SU-DHL-6 (cell line): ENCODE measurements around the gene ITGB2.

Experiments used
- EZH2phosphoT487 ChIP-seq: fragments of 200-600 bp; sonication (generic), shearing (Covaris generic); conservative IDR thresholded peaks from 2 replicates; pipeline ENCODE4 v1.6.1; 2018; ENCODE audit warnings: mild to moderate bottlenecking, antibody characterized with exemption, low read length, moderate library complexity, mixed read lengths
- TF ChIP-seq, protein P1 (sequence below): fragments of 200-600 bp; sonication (generic); IDR thresholded peaks from one replicate; pipeline ENCODE4 v1.5.1; 2017; ENCODE audit warnings: antibody characterized with exemption, mild to moderate bottlenecking, low read length, moderate library complexity; ENCODE audit not compliant: insufficient read depth, poor library complexity, severe bottlenecking

DNA sequence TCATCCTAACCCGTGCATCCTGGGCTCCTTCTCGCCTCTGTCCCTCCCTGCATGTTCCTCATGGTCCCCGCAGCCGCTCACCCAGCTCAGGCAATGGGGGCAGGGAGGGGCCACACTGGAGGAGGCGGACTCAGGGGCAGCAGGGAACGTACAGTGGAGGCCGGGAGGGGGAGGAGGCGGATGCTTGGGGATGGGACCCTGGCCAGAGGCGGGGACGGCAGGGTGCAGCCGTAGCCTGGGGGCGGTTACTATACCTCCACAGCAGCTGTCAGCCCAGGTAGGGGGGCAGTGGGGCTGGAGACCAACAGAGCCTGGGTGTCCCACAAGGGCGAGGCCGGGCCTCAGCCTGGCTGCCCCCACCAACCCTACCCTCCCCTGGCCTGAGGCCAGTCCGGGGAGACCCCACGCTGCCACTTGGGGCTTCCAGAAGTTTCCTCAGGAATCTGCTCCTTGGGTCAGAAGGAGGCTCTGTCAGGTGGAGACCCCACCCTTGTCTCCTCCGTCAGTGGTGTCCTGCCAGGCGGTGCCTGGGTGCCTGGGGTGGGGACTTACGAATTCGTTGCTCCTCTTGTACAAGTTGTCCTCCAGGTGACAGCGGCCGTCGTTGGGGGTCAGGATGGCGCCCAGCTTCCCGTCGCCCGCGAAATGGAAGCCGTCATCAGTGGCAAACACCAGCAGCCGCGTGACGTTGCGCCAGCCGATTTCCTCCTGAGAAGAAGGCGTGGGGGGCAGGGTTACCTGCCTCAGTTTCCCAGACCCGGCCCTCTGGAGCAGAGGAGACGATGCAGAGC lies 20.7 kb downstream of the ITGB2 start:
- TF ChIP-seq, protein P1, sequence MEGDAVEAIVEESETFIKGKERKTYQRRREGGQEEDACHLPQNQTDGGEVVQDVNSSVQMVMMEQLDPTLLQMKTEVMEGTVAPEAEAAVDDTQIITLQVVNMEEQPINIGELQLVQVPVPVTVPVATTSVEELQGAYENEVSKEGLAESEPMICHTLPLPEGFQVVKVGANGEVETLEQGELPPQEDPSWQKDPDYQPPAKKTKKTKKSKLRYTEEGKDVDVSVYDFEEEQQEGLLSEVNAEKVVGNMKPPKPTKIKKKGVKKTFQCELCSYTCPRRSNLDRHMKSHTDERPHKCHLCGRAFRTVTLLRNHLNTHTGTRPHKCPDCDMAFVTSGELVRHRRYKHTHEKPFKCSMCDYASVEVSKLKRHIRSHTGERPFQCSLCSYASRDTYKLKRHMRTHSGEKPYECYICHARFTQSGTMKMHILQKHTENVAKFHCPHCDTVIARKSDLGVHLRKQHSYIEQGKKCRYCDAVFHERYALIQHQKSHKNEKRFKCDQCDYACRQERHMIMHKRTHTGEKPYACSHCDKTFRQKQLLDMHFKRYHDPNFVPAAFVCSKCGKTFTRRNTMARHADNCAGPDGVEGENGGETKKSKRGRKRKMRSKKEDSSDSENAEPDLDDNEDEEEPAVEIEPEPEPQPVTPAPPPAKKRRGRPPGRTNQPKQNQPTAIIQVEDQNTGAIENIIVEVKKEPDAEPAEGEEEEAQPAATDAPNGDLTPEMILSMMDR, result no peak
- no peak for TF ChIP-seq EZH2phosphoT487
